ENCODE measurements around the gene HRH1.

HRH1 gene

DNA sequence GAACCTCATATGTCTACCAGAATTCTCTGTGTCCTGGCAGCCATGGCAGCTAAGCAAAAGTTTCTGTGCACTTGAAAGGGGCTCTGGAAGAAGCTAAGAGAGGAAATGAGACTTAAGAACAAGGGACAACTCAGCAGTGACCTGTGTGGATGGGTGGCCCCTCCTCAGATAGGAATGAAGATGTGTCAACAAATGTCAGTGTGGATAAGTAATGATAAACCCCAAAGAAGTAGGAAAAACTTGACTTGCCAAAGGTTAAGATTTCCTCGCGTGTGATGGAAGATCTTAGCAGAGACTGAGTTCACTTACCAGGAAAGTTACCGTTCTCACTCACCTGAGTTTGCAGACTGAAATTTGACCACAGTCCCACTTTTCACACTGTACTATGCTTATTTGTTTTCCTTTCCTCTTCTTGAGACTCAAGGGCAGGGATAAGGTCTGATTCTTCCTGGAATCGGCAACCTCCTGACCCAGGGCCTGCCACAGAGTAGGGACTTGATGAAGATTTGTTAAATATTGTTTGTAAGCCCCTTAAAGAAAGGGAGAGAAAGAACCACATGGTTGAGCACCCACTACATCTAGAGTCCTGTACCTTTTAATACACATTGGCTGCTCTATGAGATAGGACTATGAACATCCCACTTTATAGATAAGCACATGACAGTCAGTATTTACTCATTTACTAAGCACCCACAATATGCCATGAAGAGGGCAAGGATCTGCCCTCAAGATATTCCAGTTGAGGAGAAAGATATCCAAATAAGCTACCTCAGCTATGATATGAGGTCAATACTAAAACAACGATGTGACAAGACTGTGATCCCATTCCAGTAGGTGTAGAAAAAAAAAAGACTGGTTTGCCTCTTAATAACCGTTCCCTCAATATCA lies 7.3 kb upstream of the HRH1 start:
- no peak overlapping the region for H3K4me3 Mint-ChIP-seq
- TF ChIP-seq, protein P1, sequence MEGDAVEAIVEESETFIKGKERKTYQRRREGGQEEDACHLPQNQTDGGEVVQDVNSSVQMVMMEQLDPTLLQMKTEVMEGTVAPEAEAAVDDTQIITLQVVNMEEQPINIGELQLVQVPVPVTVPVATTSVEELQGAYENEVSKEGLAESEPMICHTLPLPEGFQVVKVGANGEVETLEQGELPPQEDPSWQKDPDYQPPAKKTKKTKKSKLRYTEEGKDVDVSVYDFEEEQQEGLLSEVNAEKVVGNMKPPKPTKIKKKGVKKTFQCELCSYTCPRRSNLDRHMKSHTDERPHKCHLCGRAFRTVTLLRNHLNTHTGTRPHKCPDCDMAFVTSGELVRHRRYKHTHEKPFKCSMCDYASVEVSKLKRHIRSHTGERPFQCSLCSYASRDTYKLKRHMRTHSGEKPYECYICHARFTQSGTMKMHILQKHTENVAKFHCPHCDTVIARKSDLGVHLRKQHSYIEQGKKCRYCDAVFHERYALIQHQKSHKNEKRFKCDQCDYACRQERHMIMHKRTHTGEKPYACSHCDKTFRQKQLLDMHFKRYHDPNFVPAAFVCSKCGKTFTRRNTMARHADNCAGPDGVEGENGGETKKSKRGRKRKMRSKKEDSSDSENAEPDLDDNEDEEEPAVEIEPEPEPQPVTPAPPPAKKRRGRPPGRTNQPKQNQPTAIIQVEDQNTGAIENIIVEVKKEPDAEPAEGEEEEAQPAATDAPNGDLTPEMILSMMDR (IDR thresholded peaks at IDR 0.05): no peak
- DNase-seq: no peak
- no peaks in the 10 kb centered on the region for H3K36me3 Mint-ChIP-seq (ENCODE audit: low read depth)
- H3K27ac Mint-ChIP-seq: no peak overlapping the region
- no peaks in the 10 kb centered on the region for H3K9me3 Mint-ChIP-seq
- H3K4me1 Mint-ChIP-seq: peaks cover 5% of the 10 kb centered on the region
- peaks cover 76% of the 10 kb centered on the region for H3K27me3 Mint-ChIP-seq (ENCODE audit: low read depth, poor library complexity)

DNA sequence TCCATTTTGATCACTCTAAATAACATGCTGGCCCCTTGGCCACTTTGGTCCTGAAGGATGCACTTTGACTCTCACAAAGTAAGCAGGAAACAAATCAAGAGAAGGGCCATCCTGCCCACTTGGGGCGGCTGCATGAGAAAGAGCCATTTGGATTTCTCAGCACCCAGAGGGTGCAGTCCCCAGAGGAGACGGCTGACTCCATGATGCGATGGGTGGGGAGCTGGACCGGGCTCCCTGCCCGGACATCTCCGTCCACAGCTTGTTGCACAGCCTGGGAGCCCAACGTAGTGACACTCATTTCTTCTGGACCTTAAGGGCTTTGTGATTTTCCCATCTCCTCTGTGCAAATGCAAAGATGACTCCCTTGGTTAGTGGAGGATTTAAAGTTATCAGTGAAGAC lies 4.0 kb upstream of the HRH1 start:
- Mint-ChIP-seq H3K9me3 (no peaks in the 10 kb centered on the region), H3K4me3 (no peak overlapping the region), H3K4me1 (peaks cover 12% of the 10 kb centered on the region), H3K36me3 (ENCODE audit: low read depth) (no peaks in the 10 kb centered on the region), H3K27ac (no peak overlapping the region), H3K27me3 (ENCODE audit: low read depth, poor library complexity) (peaks cover 89% of the 10 kb centered on the region)
- DNase-seq: no peak
- TF ChIP-seq, protein P1 (IDR thresholded peaks at IDR 0.05): no peak

DNA sequence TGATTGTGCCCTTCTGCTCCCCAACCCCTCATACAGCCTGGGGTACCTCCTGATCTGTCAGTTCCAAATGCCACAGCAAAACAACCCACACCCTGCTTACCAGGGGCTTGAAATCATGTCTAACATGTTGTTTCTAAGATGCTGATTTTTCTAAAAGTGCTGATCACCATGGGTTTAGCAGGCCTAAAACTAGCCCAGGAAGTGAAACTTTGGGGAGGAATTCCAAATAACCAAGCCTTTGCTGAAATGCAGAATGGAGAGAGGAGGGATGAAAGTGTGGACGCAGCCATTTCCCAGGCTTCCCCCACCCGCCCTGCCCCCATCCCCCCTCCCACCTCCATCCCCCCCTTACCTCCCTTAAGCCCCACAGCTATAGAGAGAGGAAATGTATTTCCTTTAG lies 2.0 kb upstream of the HRH1 start:
- TF ChIP-seq, protein P1 (IDR thresholded peaks at IDR 0.05): no peak
- Mint-ChIP-seq H3K36me3 (ENCODE audit: low read depth) (no peaks in the 10 kb centered on the region), H3K9me3 (no peaks in the 10 kb centered on the region), H3K4me3 (no peak overlapping the region), H3K4me1 (peaks cover 16% of the 10 kb centered on the region), H3K27me3 (ENCODE audit: low read depth, poor library complexity) (peaks cover 89% of the 10 kb centered on the region), H3K27ac (no peak overlapping the region)
- no peak for DNase-seq

DNA sequence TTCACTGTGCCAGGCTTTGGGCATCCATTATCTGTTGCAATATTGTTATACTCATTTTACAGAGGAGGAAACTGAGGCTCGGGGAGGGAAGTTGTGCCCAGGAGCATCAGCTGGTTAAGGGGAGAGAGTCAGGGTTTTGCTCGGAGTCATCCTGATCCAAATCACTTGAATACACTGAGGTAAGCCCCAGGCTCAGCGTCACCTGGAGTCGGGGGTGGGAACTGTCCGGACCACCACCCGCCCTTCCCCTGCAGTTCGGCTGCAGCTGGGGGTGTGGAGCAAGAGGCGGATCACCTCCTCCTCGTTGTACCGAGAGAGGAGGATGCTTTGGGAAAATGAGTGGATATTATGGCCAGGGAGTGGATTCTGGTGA lies 646 bp downstream of the HRH1 start:
- no peak overlapping the region for H3K27ac Mint-ChIP-seq

DNA sequence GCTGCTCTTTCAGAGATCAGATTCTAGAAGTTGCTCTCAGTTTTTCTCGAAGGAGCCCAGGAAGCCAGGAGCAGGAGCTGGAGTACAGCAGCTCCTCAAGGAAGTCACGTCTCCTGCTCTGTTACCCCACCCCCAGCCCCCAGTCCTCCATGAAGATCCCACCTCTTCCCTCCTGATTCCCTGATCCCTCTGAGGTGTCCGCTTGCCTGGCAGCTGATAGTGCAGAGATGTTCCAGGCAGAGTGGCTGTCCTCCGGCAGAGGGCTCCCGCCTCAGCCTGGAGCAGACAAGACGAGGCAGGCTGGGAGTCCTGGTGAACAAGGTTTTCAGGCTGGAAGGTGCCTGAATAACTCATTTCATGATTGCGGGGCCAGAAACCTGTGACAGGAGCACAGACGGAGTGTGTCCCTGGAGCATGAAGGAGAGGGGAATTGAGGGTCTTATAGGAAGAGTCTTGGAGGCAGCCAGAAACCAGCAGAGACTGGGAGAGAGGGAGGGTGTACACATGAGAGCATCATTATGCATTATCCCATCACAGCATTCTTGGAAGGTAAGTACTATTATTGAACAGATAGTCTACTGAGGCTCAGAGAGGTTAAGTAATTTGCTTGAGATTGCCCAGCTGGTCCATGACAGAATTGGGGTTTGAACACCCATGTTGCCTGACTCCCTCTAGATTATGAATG lies 1.2 kb downstream of the HRH1 start:
- Mint-ChIP-seq H3K36me3 (ENCODE audit: low read depth) (no peaks in the 10 kb centered on the region), H3K4me3 (peak overlapping the region; percentile 78), H3K27ac (no peak overlapping the region), H3K9me3 (no peaks in the 10 kb centered on the region), H3K4me1 (peaks cover 16% of the 10 kb centered on the region), H3K27me3 (ENCODE audit: low read depth, poor library complexity) (peaks cover 93% of the 10 kb centered on the region)
- TF ChIP-seq, protein P1 (IDR thresholded peaks at IDR 0.05): peak; percentile 59
- peak; percentile 70 for DNase-seq

More for the DNA sequence above, 646 bp downstream of the HRH1 start:
- no peaks in the 10 kb centered on the region for H3K36me3 Mint-ChIP-seq (ENCODE audit: low read depth)
- peak; percentile 20 for DNase-seq
- H3K4me1 Mint-ChIP-seq: peaks cover 16% of the 10 kb centered on the region
- peaks cover 93% of the 10 kb centered on the region for H3K27me3 Mint-ChIP-seq (ENCODE audit: low read depth, poor library complexity)
- TF ChIP-seq, protein P1 (IDR thresholded peaks at IDR 0.05): no peak
- H3K9me3 Mint-ChIP-seq: no peaks in the 10 kb centered on the region
- peak overlapping the region; percentile 78 for H3K4me3 Mint-ChIP-seq
